GM19324 (cell line): ENCODE data around the gene PIK3C2G.
"Not testable (repeated sequence)": the region's sequence is repeated elsewhere in the genome, so short reads cannot be mapped to it uniquely, and the experiment has no call there.

Experiments used
- ATAC-seq: cut with Tn5 transposase; IDR thresholded peaks from one replicate; pipeline ENCODE4 v1.9.1; 2021; ENCODE audit warnings: mild to moderate bottlenecking, moderate library complexity; ENCODE audit not compliant: unreplicated experiment, low FRiP score

The PIK3C2G gene

GRCh38 chr12:18467620-18468245 lies 206.4 kb downstream of the PIK3C2G start:
- no peak for ATAC-seq

- no peak for ATAC-seq
Observed at GRCh38 chr12:18468246-18469075, 207.1 kb downstream of the PIK3C2G start.

- ATAC-seq: no peak
Observed at GRCh38 chr12:18470251-18470650, 208.9 kb downstream of the PIK3C2G start.

- no peak for ATAC-seq
Observed at GRCh38 chr12:18472304-18472703, 211.0 kb downstream of the PIK3C2G start.

- no peak for ATAC-seq
Observed at GRCh38 chr12:18472806-18473205, 211.5 kb downstream of the PIK3C2G start.

- ATAC-seq: no peak
Observed at GRCh38 chr12:18476861-18477260, 215.5 kb downstream of the PIK3C2G start.

GRCh38 chr12:18479256-18479655 lies 217.9 kb downstream of the PIK3C2G start:
- ATAC-seq: no peak

GRCh38 chr12:18482601-18483120 lies 221.3 kb downstream of the PIK3C2G start:
- ATAC-seq: no peak

GRCh38 chr12:18483698-18484325 lies 222.5 kb downstream of the PIK3C2G start:
- no peak for ATAC-seq

GRCh38 chr12:18486036-18486435 lies 224.7 kb downstream of the PIK3C2G start:
- no peak for ATAC-seq

- ATAC-seq: no peak
Observed at GRCh38 chr12:18487509-18487908, 226.2 kb downstream of the PIK3C2G start.

- no peak for ATAC-seq
Observed at GRCh38 chr12:18492372-18493025, 231.2 kb downstream of the PIK3C2G start.

GRCh38 chr12:18496156-18496555 lies 234.8 kb downstream of the PIK3C2G start:
- ATAC-seq: no peak

- ATAC-seq: not testable (repeated sequence)
Observed at GRCh38 chr12:18500160-18500574, 238.8 kb downstream of the PIK3C2G start.

GRCh38 chr12:18500736-18501135 lies 239.4 kb downstream of the PIK3C2G start:
- not testable (repeated sequence) for ATAC-seq

GRCh38 chr12:18502422-18502968 lies 241.2 kb downstream of the PIK3C2G start:
- ATAC-seq: no peak

GRCh38 chr12:18521461-18521860 lies 260.1 kb downstream of the PIK3C2G start:
- no peak for ATAC-seq

GRCh38 chr12:18522806-18523205 lies 261.5 kb downstream of the PIK3C2G start:
- ATAC-seq: no peak

GRCh38 chr12:18542497-18542896 lies 281.2 kb downstream of the PIK3C2G start:
- ATAC-seq: not testable (repeated sequence)

GRCh38 chr12:18546399-18546798 lies 285.1 kb downstream of the PIK3C2G start:
- ATAC-seq: no peak
